ENCODE results near the gene KCNK17. TPM values are rescaled to one million over a fixed set of nuclear protein-coding genes. Genes with fewer than 3 reads are reported as not detected.

The KCNK17 gene
- total RNA-seq, 4 donors from 2014 or later: 0.39 TPM; not detected in 3

GRCh38 chr6:39327507-39327906 lies 13.3 kb upstream of the KCNK17 start:
- no peak overlapping the region for H3K4me3 ChIP-seq (ENCODE audit: low read depth, poor library complexity, severe bottlenecking)
- intact Hi-C loops (cut with DNase I; ENCODE audit: low total_unique reads): no loop called here
- no peak for TF ChIP-seq POLR2A (IDR thresholded peaks at IDR 0.05)
- no peak for TF ChIP-seq CTCF (IDR thresholded peaks at IDR 0.05)
- 72 to 80% methylated on average over 5 of the region's 5 CpGs for WGBS, 2 donors
- no peak for DNase-seq (ENCODE audit: low spot score in 2 of 2)

- no peak for TF ChIP-seq POLR2A (IDR thresholded peaks at IDR 0.05)
- no peak for TF ChIP-seq CTCF (IDR thresholded peaks at IDR 0.05)
- no peak within 1 kb of the TSS for H3K4me3 ChIP-seq (ENCODE audit: low read depth, poor library complexity, severe bottlenecking)
- DNase-seq (ENCODE audit: low spot score in 2 of 2): no peak
- 86 to 94% methylated on average over 10 to 11 of the region's 11 CpGs for WGBS, 2 donors
- intact Hi-C loops (cut with DNase I; ENCODE audit: low total_unique reads): no loop called here
These were observed 8.2 kb upstream of the KCNK17 start, which contains the start of gene KCNK16 for GRCh38 chr6:39322306-39322850. Gene KCNK16 (minus strand): TSS chr6:39322702. CDS start chr6:39322540, 162 bp downstream.

GRCh38 chr6:39321761-39322160 lies 7.5 kb upstream of the KCNK17 start:
- no peak for DNase-seq (ENCODE audit: low spot score in 2 of 2)
- no peak for TF ChIP-seq POLR2A (IDR thresholded peaks at IDR 0.05)
- no peak for TF ChIP-seq CTCF (IDR thresholded peaks at IDR 0.05)
- WGBS, 2 donors: 76 to 78% methylated on average over 5 of the region's 5 CpGs
- no peak overlapping the region for H3K4me3 ChIP-seq (ENCODE audit: low read depth, poor library complexity, severe bottlenecking)
- intact Hi-C loops (cut with DNase I; ENCODE audit: low total_unique reads): no loop called here

- TF ChIP-seq POLR2A (IDR thresholded peaks at IDR 0.05) (no peak), CTCF (IDR thresholded peaks at IDR 0.05) (no peak)
- H3K4me3 ChIP-seq (ENCODE audit: low read depth, poor library complexity, severe bottlenecking): no peak overlapping the region
- no peak for DNase-seq (ENCODE audit: low spot score in 2 of 2)
- intact Hi-C loops (cut with DNase I; ENCODE audit: low total_unique reads): no loop called here
- 72 to 73% methylated on average over 5 to 10 of the region's 10 CpGs for WGBS, 2 donors
These were observed 6.3 kb upstream of the KCNK17 start for GRCh38 chr6:39320363-39320984.

GRCh38 chr6:39319621-39320362 lies 5.6 kb upstream of the KCNK17 start:
- no peak for DNase-seq (ENCODE audit: low spot score in 2 of 2)
- no peak overlapping the region for H3K4me3 ChIP-seq (ENCODE audit: low read depth, poor library complexity, severe bottlenecking)
- WGBS, 2 donors: 73 to 77% methylated on average over 13 of the region's 13 CpGs
- intact Hi-C loops (cut with DNase I; ENCODE audit: low total_unique reads): no loop called here
- no peak for TF ChIP-seq CTCF (IDR thresholded peaks at IDR 0.05)
- no peak for TF ChIP-seq POLR2A (IDR thresholded peaks at IDR 0.05)
